HG03039 (cell line): ENCODE results near the gene MUC2.

Experiments used
- ATAC-seq: cut with Tn5 transposase; IDR thresholded peaks from one replicate; pipeline ENCODE4 v1.9.1; 2021; ENCODE audit warnings: mild to moderate bottlenecking, moderate library complexity; ENCODE audit not compliant: unreplicated experiment

The MUC2 gene

DNA sequence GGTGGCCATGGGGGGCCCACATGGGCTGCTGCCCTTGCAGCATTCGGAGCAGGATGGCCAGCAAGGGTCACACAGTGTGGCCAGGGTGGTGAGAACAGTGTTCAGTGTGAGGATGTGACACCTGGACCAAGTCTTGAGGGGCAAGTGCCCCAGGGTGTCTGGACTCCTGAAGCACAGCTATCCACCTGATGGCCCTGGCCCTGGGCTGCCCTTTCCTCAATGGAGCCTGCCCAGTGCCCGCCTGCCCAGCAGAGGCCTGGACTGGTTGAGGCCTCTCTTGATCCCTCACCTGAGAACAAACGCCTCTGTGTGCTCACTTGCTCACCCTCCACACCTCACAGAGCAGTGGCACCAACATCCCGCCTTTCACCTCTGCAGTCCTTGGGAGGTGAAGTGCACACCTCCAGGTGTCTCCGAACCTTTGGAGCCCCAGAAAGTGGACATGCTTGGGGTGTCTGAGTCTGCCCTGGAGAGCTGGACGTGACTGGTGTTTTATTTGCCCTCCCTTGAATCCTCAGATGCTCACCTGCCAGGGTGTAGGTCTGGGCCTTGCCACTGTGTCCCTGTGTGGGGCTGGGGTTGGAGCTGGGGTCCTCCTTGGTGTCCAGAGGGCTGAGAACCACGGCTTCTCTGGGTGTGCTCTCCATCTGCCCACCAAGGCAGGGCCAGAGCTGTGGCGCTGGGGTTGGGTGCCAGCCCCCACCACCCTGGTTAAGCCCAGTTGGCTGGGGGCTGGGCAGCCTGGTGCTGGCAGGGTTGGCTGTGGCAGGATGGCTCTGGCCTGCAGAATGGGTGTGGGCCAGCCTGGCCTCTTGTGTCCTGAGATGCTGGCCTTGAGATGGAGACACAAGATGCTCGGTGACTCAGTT, 3.8 kb upstream of the MUC2 start:
- no peak for ATAC-seq

DNA sequence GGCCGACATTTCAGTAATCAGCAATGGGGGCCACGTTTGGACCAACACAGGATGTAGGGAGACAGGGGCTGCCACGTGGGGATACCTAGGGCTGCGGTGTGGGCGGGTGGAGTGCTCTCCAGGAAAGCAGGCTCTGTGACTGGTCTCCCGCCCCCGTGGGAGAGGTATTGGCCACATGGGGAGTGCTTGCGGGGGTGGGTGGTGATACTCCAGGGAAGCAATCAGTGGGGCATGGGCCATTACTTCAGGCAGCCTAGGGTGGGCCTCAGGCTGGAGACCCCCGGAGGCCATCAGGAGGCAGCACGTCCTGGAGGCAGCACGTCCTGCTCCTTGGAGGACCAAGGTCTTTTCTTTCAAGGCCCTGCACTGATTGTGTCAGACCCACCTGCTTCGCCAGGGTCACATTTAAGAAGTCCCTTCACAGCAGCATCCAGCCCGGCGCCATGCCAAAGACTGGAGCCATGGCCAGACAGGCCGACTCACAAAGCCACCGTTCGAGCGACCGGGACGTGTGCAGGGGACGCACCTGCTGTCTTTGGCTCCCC, 3.0 kb upstream of the MUC2 start:
- no peak for ATAC-seq

DNA sequence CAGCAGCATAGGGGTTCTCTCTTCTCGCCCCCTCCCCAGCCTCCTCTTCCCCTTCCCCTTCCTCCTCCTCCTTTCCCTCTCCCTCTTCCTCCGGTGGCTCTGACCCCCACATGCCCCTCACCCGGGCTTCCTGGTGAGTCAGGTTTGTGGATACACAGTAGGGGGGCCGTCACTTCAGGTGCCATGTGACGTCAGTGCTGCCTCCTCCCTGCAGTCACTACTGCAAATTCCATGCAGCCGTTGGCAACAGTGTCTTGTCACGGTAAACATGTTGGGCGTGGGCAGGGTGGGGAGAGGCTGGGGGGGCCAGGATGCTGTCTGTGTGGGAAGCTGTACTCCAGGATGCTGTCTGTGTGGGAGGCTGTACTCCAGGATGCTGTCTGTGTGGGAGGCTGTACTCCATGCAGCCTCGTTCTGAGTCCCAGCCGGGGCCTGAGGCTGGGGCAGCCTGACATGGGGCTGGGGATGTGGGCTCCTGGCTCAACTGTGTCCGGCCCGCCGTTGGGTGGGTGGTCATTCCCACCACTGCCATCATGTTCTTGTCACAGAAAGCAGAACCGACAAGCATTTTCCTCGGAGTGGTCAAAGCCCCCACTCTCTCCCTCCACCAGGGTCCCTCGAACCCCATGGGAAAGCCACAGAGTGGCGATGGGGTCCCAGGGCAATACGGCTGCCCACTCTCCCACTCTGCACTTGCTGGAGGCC, 2.4 kb upstream of the MUC2 start:
- ATAC-seq = no peak

DNA sequence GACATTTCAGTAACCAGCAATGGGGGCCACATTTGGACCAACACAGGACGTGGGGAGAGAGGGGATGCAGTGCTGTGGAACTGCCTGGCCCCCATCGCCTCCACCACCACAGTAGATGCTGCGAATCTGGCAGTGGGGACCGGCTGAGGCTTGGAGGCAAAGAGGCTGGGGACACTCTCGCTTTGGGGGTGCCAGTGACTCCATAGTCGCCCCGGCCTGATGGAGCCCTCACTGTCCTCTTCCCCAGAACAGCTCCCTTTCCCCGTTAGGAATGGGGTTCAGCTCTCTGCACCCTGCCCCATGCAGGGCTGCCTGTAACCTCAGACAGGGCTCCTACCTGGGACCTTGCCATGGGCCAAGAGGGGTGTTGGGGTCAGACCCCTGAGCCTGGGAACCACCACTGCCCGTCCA, 1.8 kb upstream of the MUC2 start:
- ATAC-seq = no peak

DNA sequence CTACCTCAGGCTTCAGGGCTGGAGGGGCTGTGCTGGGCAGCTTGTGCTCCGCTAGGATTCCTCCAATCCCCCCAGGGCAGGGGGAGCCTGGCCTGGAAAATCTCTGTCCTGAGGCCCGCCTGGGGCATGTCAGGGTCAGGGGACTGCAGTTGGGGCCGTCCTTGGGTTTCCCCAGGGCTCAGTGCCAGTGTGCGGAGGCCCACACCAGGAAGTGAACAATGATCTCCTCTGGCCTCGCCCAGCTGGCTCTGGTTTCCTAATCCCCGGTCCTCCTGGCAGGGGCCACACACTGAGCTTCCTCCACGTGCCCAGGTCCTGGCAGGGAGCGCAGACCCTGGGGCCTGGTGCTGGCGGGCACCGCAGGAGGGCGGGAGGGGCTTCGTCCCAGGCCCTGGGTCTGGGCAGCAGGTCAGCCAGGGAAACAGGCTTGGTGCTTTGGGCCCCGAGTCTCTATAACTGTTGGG, 1.4 kb upstream of the MUC2 start:
- ATAC-seq = no peak

DNA sequence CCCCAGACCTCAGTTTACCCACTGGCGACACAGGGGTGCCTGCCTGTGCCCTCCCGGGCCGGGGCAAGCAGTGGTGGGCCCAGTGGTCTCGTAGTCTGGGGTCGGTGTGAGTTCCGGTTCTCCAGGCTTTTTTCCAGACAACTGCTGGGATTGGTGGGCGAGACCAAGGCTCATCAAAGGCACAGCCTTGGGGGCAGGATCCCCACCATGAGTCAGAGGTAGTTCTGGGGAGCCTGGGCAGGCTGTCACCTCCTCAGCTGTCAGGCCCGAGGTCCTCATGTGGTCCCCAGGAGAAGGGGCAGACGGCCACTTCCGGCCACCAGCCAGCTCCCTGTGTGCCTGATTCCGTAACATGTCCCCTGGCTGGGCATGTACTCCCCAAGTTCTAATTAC, 827 bp upstream of the MUC2 start:
- no peak for ATAC-seq

DNA sequence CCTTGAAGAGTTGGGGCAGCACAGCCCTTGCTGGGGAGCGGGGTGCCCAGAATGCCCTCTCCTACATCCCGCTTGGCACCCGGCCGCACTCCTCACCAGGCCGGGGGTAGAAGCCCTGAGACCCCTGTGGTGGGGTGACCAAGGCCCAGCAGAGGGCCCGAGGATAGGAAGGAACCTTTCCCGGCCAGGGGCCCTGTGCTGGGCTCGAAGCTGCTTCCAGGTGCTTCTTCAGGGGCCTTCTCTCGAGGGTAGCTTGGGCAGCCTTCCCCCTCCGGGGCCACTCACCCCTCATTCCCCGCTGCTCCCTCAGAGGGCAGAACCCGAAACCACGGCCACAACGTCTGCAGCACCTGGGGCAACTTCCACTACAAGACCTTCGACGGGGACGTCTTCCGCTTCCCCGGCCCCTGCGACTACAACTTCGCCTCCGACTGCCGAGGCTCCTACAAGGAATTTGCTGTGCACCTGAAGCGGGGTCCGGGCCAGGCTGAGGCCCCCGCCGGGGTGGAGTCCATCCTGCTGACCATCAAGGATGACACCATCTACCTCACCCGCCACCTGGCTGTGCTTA, 752 bp downstream of the MUC2 start:
- ATAC-seq = no peak

DNA sequence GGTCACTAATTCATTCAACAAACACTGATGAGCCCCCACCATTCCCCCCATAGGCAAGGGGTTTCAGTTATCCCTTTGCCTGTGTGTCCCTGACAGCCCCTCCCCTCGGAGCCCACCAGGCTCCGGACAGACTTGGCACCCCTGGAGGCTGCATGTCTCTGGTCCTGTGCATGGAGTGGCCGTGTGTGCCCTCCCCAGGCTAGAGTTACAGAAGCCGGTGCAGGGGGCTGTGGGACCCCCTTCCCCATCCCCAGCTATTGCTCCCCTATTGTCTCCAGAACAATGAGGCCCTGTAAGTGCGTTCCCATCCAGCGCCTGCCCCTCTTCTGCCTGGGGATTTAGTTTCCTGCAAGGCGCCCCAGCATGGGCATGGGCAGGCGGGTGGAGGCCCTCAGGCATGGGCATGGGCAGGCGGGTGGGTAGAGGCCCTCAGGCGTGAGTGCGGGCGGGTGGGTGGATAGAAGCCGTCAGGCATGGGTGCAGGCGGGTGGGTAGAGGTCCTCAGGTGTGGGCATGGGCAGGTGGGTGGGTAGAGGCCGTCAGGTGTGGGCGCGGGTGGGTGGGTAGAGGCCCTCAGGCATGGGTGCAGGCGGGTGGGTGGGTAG, 1.5 kb downstream of the MUC2 start:
- ATAC-seq = no peak

DNA sequence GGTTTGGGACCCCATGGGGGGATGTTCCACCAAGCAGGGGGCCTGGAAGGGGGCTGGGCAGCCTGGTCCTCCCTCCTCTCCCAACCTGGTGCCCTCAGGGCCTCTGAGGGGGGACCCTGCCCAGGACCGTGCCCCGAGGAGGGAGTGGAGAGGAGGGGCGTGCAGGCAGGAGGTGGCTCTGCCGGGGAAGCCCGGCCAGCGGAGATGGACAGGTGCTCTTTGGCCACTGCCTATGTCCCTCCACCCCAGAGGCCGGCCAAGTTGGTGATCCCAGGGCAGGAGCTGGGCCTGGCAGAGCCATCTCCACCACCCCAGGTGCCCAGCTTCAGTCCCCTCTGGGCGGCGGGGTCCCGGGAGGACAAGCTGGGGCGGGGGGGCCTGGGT, 2.4 kb downstream of the MUC2 start:
- ATAC-seq = no peak

DNA sequence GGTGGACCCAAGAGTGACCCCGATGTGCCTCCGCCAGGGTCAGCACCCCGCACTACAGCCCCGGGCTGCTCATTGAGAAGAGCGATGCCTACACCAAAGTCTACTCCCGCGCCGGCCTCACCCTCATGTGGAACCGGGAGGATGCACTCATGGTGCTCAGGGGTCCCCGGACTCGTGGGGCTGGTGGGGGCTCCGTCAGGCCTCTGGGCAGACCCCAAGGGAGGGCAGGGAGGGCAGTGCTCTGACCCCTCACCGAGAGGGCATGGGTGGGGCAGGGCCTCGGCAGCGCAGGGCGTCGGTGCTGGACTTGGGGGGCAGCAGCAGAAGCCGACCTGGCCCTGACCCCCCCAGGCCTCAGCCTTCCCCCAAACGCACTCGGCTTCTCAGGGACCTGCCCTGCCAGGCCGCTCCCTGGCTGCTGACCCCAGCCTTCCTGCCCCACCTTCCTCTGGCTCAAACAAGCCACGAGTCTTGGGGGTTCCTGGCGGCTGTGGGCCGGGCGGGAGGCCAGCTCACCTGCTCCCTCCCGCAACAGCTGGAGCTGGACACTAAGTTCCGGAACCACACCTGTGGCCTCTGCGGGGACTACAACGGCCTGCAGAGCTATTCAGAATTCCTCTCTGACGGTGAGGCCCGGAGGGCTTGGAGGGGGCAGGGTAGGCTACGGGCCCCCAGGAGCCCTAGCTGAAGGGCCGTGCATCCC, 2.9 kb downstream of the MUC2 start:
- no peak for ATAC-seq

DNA sequence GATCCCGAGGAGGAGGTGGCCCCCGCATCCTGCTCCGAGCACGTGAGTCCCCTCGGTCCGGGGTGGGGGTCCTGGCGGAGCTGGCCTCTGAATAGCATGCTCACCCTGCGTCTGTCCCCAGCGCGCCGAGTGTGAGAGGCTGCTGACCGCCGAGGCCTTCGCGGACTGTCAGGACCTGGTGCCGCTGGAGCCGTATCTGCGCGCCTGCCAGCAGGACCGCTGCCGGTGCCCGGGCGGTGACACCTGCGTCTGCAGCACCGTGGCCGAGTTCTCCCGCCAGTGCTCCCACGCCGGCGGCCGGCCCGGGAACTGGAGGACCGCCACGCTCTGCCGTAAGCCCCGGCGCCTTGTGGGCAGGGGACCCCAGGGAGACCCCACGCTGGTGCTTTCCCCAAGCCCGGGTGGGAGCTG, 3.5 kb downstream of the MUC2 start:
- no peak for ATAC-seq

DNA sequence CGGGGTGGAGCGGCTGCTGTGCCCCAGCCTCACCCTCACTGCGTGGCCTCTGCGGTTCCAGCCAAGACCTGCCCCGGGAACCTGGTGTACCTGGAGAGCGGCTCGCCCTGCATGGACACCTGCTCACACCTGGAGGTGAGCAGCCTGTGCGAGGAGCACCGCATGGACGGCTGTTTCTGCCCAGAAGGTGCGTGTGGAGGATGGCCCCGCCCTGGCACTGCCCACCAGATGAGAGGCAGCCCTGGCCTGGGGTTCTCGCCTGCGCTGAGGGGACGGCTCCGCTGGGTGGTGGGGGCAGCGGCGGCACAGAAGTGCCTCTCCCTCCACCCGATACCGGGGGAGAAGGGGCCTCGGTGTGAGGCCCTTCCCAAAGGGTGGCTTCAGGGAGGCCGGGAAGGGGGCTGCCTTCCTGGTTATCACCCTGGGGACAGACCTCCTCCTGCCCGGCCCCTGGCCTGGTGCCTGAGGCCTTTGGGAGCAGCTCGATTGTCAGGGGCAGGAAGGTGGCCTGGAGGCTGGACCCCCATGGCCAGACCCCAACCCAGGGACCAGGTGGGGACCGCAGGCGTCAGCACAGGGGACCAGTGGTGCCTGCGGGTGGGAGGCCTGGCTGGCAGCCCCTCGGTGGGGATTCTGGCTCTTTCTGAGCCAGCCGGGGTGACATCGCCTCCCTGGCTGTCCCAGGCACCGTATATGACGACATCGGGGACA, 7.1 kb downstream of the MUC2 start:
- ATAC-seq = no peak

DNA sequence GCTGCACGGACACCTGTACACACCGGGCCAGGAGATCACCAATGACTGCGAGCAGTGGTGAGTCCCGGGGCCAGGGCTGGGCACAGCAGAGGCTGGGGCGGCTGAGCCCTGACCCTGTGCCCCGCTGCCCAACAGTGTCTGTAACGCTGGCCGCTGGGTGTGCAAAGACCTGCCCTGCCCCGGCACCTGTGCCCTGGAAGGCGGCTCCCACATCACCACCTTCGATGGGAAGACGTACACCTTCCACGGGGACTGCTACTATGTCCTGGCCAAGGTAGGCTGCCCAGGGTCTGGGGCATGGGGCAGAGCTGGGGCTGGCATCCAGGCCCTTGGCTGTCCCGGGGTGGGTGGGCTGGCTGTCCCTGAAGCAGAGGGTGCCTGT, 7.7 kb downstream of the MUC2 start:
- no peak for ATAC-seq

DNA sequence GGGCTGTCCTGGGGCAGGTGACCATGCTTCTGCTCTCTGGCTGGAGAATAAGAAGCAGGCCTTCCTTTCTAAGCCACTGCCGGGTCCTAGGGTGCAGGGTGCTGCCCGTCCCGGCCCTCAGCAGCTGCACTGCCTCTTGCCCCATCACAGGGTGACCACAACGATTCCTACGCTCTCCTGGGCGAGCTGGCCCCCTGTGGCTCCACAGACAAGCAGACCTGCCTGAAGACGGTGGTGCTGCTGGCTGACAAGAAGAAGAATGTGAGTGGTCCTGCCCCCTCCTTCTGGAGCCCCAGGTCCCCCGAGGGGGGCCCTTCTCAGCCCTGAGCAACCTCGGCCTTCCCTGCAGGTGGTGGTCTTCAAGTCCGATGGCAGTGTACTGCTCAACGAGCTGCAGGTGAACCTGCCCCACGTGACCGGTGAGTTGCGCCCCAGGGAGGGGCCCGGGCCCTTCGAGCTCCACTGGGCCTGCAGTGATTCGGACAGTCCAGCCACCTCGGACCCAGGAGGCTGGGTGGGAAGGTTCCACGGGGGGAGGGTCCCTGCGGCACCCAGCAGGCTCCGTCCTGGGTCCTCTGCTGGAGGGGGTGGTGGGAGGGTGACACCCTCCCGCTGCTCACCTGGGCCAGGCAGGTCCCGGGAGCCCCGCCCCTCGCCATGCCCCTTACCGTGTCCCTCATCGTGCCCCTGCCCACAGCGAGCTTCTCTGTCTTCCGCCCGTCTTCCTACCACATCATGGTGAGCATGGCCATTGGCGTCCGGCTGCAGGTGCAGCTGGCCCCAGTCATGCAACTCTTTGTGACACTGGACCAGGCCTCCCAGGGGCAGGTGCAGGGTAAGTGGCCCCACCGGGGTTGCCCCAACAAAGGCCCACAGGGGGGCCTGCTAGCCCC, 8.3 kb downstream of the MUC2 start:
- no peak for ATAC-seq

DNA sequence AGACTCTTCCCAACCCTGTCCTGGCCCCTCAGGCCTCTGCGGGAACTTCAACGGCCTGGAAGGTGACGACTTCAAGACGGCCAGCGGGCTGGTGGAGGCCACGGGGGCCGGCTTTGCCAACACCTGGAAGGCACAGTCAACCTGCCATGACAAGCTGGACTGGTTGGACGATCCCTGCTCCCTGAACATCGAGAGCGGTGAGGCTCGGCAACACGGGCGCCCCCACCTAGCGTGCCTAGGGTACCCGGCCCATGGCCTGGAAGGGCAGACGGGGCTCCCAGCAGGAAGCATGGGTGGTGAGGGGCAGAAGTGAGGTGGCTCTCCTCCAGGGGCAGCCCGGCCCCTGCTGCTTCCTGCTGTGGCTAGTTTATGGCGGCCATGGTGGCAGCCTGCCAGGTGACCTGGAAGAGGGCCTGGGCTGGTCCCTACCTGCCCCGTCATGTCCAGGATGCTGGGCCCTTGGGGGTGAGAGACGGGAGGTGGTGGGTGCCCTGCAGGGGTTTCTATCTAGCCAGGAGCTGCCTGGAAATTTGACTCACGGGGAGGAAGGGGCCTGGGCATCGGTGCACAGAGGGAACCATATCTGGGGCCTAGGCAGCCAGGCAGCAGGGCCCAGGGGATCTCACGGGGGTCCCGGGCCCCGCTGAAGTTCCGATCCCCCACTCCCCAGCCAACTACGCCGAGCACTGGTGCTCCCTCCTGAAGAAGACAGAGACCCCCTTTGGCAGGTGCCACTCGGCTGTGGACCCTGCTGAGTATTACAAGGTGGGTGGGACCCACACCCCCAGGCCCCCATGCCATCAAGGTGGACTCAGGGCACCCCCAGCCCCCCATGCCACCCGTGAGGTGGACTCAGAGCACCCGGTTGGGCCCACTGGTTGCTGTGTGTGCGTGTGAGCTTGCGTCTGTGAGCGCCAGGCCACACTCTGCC, 9.2 kb downstream of the MUC2 start:
- ATAC-seq = no peak

DNA sequence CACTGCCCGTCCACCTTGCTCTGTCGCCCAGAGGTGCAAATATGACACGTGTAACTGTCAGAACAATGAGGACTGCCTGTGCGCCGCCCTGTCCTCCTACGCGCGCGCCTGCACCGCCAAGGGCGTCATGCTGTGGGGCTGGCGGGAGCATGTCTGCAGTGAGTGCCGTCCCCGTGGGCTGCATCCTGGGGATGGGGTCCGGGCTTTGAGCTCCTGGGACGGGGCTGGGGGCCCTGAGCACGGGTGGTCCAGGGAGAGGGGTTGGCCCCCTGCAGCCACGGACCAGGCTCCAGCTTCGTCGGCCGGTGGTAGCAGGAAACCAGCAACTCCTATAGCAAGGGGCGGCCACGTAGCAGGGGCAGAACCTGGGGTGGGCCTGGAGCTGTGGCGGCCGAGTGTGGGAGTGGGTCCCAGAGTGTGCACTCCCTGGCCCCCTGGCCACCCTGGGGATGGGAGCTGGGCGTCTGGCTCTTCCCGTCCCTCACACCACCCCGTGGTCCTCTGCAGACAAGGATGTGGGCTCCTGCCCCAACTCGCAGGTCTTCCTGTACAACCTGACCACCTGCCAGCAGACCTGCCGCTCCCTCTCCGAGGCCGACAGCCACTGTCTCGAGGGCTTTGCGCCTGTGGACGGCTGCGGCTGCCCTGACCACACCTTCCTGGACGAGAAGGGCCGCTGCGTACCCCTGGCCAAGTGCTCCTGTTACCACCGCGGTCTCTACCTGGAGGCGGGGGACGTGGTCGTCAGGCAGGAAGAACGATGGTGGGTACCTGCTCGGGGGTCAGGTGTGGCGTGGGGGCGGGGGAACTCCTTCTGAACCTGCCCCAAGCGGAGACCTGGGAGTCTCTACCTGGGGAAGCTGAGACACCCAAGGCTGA, 10.1 kb downstream of the MUC2 start:
- no peak for ATAC-seq
